ENCODE results near the gene GPR87.

GPR87 gene

GRCh38 chr3:151315846-151316245 lies 774 bp downstream of the GPR87 start:
- Histone ChIP-seq H3K9me3 (ENCODE audit: control insufficient read depth, insufficient read depth, low read depth, low read length) (no peaks in the 10 kb centered on the region), H3K27ac (ENCODE audit: low read depth, low read length) (0 out of 2 replicates have a peak overlapping the region, but pooled peaks have one; percentile 20), H3K9ac (ENCODE audit: low read length) (no peak overlapping the region), H3K4me3 (ENCODE audit: low read depth, low read length) (no peak overlapping the region), H3K36me3 (ENCODE audit: control insufficient read depth, insufficient read depth, low read length) (no peaks in the 10 kb centered on the region), H3K4me1 (ENCODE audit: control insufficient read depth, insufficient read depth, low read length) (peaks cover 38% of the 10 kb centered on the region), H3K27me3 (ENCODE audit: control insufficient read depth, insufficient read depth, low read length) (no peaks in the 10 kb centered on the region)

- Histone ChIP-seq H3K9me3 (ENCODE audit: control insufficient read depth, insufficient read depth, low read depth, low read length) (no peaks in the 10 kb centered on the region), H3K9ac (ENCODE audit: low read length) (no peak overlapping the region)
Measured at GRCh38 chr3:151315136-151315535, 1.5 kb downstream of the GPR87 start.

DNA sequence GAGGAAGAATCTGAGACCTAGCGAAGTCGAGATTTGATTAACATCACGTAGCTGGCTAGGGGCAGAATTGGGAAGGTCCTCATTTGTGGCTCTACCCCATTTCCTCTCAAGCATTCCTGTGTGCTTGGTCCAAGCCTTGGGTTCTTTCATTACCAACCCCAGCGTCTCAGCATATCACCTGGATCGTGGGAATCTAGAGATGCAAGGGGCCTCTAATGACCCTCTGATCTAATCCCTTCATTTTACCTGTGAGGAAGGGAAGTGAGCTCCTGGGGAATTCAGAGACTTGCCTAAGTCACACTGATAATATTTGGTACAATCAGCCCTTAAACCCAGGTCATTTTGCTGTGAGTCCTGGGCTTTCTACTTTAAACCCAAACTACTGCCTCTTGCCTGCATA lies 2.0 kb downstream of the GPR87 start:
- H3K9me3 ChIP-seq (ENCODE audit: control insufficient read depth, insufficient read depth, low read depth, low read length): no peaks in the 10 kb centered on the region
- peaks cover 38% of the 10 kb centered on the region for H3K4me1 ChIP-seq (ENCODE audit: control insufficient read depth, insufficient read depth, low read length)
- no peak overlapping the region for H3K27ac ChIP-seq (ENCODE audit: low read depth, low read length)
- H3K36me3 ChIP-seq (ENCODE audit: control insufficient read depth, insufficient read depth, low read length): no peaks in the 10 kb centered on the region
- no peak overlapping the region for H3K9ac ChIP-seq (ENCODE audit: low read length)
- no peak overlapping the region for H3K4me3 ChIP-seq (ENCODE audit: low read depth, low read length)
- H3K27me3 ChIP-seq (ENCODE audit: control insufficient read depth, insufficient read depth, low read length): no peaks in the 10 kb centered on the region

More at GRCh38 chr3:151315136-151315535, 1.5 kb downstream of the GPR87 start:
- H3K4me3 ChIP-seq (ENCODE audit: low read depth, low read length): no peak overlapping the region
- peaks cover 38% of the 10 kb centered on the region for H3K4me1 ChIP-seq (ENCODE audit: control insufficient read depth, insufficient read depth, low read length)
- no peaks in the 10 kb centered on the region for H3K36me3 ChIP-seq (ENCODE audit: control insufficient read depth, insufficient read depth, low read length)
- H3K27ac ChIP-seq (ENCODE audit: low read depth, low read length): no peak overlapping the region
- no peaks in the 10 kb centered on the region for H3K27me3 ChIP-seq (ENCODE audit: control insufficient read depth, insufficient read depth, low read length)

GRCh38 chr3:151314137-151314536 lies 2.5 kb downstream of the GPR87 start:
- Histone ChIP-seq H3K9me3 (ENCODE audit: control insufficient read depth, insufficient read depth, low read depth, low read length) (no peaks in the 10 kb centered on the region), H3K9ac (ENCODE audit: low read length) (no peak overlapping the region), H3K27ac (ENCODE audit: low read depth, low read length) (no peak overlapping the region), H3K36me3 (ENCODE audit: control insufficient read depth, insufficient read depth, low read length) (no peaks in the 10 kb centered on the region), H3K27me3 (ENCODE audit: control insufficient read depth, insufficient read depth, low read length) (no peaks in the 10 kb centered on the region), H3K4me3 (ENCODE audit: low read depth, low read length) (no peak overlapping the region), H3K4me1 (ENCODE audit: control insufficient read depth, insufficient read depth, low read length) (peaks cover 38% of the 10 kb centered on the region)

DNA sequence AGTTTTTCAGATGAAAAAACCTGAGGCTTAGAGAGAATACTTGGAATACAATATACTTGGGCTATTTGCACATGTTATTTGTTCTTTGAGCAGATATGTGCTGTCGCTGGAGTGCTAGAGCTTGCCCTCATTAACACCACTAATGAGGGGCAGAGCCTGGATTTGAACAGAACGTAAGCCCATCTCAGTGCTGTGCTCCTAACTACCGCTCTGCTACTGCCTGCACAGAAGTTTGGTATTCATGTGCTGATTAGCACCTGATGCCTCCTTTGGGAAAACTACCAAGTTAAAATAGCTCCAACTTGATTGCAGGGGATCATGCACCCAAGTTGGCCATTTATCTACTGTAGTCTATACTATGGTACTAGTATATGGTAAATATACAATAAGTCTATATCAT lies 3.6 kb downstream of the GPR87 start:
- no peak overlapping the region for H3K4me3 ChIP-seq (ENCODE audit: low read depth, low read length)
- no peak overlapping the region for H3K9ac ChIP-seq (ENCODE audit: low read length)
- H3K4me1 ChIP-seq (ENCODE audit: control insufficient read depth, insufficient read depth, low read length): peaks cover 31% of the 10 kb centered on the region
- no peaks in the 10 kb centered on the region for H3K36me3 ChIP-seq (ENCODE audit: control insufficient read depth, insufficient read depth, low read length)
- no peaks in the 10 kb centered on the region for H3K9me3 ChIP-seq (ENCODE audit: control insufficient read depth, insufficient read depth, low read depth, low read length)
- H3K27ac ChIP-seq (ENCODE audit: low read depth, low read length): no peak overlapping the region
- no peaks in the 10 kb centered on the region for H3K27me3 ChIP-seq (ENCODE audit: control insufficient read depth, insufficient read depth, low read length)

GRCh38 chr3:151309566-151309965 lies 7.1 kb downstream of the GPR87 start:
- H3K36me3 ChIP-seq (ENCODE audit: control insufficient read depth, insufficient read depth, low read length): no peaks in the 10 kb centered on the region
- H3K9me3 ChIP-seq (ENCODE audit: control insufficient read depth, insufficient read depth, low read depth, low read length): no peaks in the 10 kb centered on the region
- H3K9ac ChIP-seq (ENCODE audit: low read length): no peak overlapping the region
- no peak overlapping the region for H3K4me3 ChIP-seq (ENCODE audit: low read depth, low read length)
- peaks cover 42% of the 10 kb centered on the region for H3K4me1 ChIP-seq (ENCODE audit: control insufficient read depth, insufficient read depth, low read length)
- H3K27ac ChIP-seq (ENCODE audit: low read depth, low read length): no peak overlapping the region
- no peaks in the 10 kb centered on the region for H3K27me3 ChIP-seq (ENCODE audit: control insufficient read depth, insufficient read depth, low read length)

- Histone ChIP-seq H3K4me3 (ENCODE audit: low read depth, low read length) (no peak overlapping the region), H3K27me3 (ENCODE audit: control insufficient read depth, insufficient read depth, low read length) (no peaks in the 10 kb centered on the region), H3K9ac (ENCODE audit: low read length) (no peak overlapping the region), H3K27ac (ENCODE audit: low read depth, low read length) (no peak overlapping the region), H3K9me3 (ENCODE audit: control insufficient read depth, insufficient read depth, low read depth, low read length) (no peaks in the 10 kb centered on the region), H3K4me1 (ENCODE audit: control insufficient read depth, insufficient read depth, low read length) (peaks cover 41% of the 10 kb centered on the region), H3K36me3 (ENCODE audit: control insufficient read depth, insufficient read depth, low read length) (no peaks in the 10 kb centered on the region)
Measured at GRCh38 chr3:151307583-151308488, 8.8 kb downstream of the GPR87 start.

GRCh38 chr3:151307131-151307530 lies 9.5 kb downstream of the GPR87 start:
- no peak overlapping the region for H3K27ac ChIP-seq (ENCODE audit: low read depth, low read length)
- H3K4me1 ChIP-seq (ENCODE audit: control insufficient read depth, insufficient read depth, low read length): peaks cover 35% of the 10 kb centered on the region
- H3K36me3 ChIP-seq (ENCODE audit: control insufficient read depth, insufficient read depth, low read length): no peaks in the 10 kb centered on the region
- no peak overlapping the region for H3K9ac ChIP-seq (ENCODE audit: low read length)
- H3K27me3 ChIP-seq (ENCODE audit: control insufficient read depth, insufficient read depth, low read length): no peaks in the 10 kb centered on the region
- H3K9me3 ChIP-seq (ENCODE audit: control insufficient read depth, insufficient read depth, low read depth, low read length): no peaks in the 10 kb centered on the region
- H3K4me3 ChIP-seq (ENCODE audit: low read depth, low read length): no peak overlapping the region

DNA sequence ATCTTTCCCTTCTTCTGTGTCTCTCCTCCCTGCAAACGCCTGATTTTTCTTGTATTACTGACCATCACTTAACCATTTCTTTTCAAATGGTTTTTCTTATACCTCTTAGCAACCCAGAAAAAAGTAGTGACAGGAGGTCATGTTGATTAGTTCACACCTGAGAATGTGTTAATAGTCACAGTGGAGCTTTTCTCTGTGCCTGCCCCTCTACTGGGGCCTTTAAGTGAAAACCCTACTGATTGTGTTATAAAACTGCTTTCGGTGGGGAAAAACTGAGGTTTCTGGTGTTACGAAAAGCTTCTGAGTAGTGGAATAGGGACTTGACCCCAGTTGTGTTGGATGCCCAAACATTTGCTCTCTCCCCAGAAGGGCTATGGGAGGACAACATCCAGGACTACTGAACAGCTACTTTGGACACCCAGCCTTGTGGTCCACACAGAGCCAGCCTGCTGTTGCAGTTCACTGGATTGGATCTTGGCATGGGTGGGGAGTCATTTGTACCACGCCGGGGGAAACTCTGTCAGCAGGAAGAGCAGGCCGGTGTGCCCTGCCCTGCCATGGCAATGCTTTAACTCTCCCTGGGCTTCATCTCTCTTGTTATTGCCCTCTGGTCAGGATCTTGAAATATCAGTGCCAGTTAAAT lies 10.3 kb downstream of the GPR87 start:
- Histone ChIP-seq H3K4me3 (ENCODE audit: low read depth, low read length) (no peak overlapping the region), H3K9ac (ENCODE audit: low read length) (no peak overlapping the region), H3K9me3 (ENCODE audit: control insufficient read depth, insufficient read depth, low read depth, low read length) (no peaks in the 10 kb centered on the region), H3K27ac (ENCODE audit: low read depth, low read length) (no peak overlapping the region), H3K36me3 (ENCODE audit: control insufficient read depth, insufficient read depth, low read length) (no peaks in the 10 kb centered on the region), H3K4me1 (ENCODE audit: control insufficient read depth, insufficient read depth, low read length) (peaks cover 35% of the 10 kb centered on the region), H3K27me3 (ENCODE audit: control insufficient read depth, insufficient read depth, low read length) (no peaks in the 10 kb centered on the region)

GRCh38 chr3:151305775-151306151 lies 10.9 kb downstream of the GPR87 start:
- Histone ChIP-seq H3K36me3 (ENCODE audit: control insufficient read depth, insufficient read depth, low read length) (no peaks in the 10 kb centered on the region), H3K27me3 (ENCODE audit: control insufficient read depth, insufficient read depth, low read length) (no peaks in the 10 kb centered on the region), H3K9me3 (ENCODE audit: control insufficient read depth, insufficient read depth, low read depth, low read length) (no peaks in the 10 kb centered on the region), H3K9ac (ENCODE audit: low read length) (no peak overlapping the region), H3K4me3 (ENCODE audit: low read depth, low read length) (no peak overlapping the region; the same call in 1 of the 2 replicates), H3K4me1 (ENCODE audit: control insufficient read depth, insufficient read depth, low read length) (peaks cover 35% of the 10 kb centered on the region), H3K27ac (ENCODE audit: low read depth, low read length) (no peak overlapping the region)

GRCh38 chr3:151305060-151305774 lies 11.4 kb downstream of the GPR87 start:
- Histone ChIP-seq H3K9ac (ENCODE audit: low read length) (no peak overlapping the region), H3K4me1 (ENCODE audit: control insufficient read depth, insufficient read depth, low read length) (peaks cover 35% of the 10 kb centered on the region), H3K27ac (ENCODE audit: low read depth, low read length) (no peak overlapping the region), H3K27me3 (ENCODE audit: control insufficient read depth, insufficient read depth, low read length) (no peaks in the 10 kb centered on the region), H3K36me3 (ENCODE audit: control insufficient read depth, insufficient read depth, low read length) (no peaks in the 10 kb centered on the region), H3K9me3 (ENCODE audit: control insufficient read depth, insufficient read depth, low read depth, low read length) (no peaks in the 10 kb centered on the region), H3K4me3 (ENCODE audit: low read depth, low read length) (no peak overlapping the region; the same call in 1 of the 2 replicates)

Measured in HUES6 (cell line).